GM19351 (cell line): ENCODE results near the gene PHF13.

ENCODE experiments used
- ATAC-seq: cut with Tn5 transposase; IDR thresholded peaks from one replicate; pipeline ENCODE4 v1.9.1; 2021; ENCODE audit warnings: mild to moderate bottlenecking, moderate library complexity; ENCODE audit not compliant: unreplicated experiment

The PHF13 gene

DNA sequence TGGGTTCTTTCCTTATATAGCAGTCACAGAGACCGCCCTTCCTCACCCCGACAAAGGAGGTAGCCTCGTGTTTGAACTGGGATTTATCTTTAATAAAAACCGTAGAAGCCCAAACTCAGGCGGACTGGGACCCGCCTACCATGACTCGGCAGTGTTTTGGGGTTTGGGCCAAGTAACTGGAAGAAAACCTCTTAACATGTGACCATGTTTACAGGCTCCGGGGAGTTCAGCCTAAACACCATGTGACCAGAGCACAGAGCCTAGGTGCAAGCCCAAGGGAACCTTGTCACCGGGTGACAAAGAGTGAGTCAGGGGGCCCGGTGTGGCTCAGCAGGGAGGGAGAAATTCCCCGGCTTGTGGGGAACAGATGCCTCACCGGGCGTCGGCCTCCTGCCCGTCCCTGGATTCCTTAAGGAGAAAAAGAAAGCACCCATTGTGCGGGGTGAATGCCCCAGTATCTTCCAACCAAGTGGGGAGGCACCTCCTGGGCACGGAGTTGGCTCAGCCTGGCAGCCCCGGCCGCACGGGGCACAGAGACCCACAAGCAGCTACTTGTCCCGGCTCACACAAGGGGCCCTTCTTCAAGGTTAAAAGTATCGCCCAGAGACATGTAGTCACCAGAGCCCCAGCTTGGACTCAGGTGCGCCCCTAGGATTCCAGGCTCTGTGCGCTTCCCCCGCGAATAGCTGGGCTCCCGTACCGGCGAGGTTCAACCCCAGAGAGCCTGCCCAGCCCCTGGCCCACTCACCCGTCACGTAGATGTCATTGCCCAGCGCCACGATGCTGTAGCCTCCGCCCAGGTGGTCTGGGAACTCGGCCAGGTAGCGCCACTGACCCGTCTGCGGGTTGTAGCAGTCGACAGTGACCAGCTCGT is 12.2 kb upstream of the PHF13 start:
- peak; percentile 42 for ATAC-seq

DNA sequence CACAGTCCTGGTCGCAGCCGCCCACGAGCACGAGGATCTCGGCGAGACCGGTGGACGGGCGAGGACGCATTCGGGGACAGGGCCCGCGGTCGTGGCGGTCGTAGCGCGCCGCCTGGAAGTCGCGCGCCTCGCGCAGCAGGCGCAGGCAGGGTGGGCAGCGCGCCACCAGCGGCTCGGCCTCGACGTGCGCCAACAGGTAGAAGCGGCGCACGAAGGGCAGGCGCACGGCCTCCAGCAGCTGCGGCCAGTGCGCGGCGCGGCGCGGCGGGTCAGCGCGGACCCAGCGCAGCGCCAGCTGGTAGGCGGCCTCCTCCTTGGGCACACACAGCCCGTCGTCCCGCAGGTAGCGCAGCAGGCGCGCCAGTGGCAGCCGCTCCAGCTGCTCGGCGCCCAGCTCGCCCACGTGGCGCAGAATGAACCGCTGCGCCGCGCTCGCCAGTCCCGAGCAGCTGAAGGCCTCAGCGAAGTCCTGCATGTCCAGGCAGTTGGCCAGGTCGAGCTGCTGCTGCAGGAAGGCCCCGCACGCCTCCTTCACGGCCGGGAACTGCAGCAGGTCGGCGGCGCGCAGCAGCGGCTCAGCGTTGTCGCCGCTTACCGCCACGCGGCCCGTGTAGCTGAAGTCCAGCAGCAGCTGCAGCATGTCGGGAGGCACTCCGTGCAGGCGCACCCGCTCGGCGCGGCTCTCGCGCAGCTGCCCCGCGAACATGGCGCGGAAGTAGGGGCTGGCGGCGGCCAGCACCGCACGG is 11.4 kb upstream of the PHF13 start:
- ATAC-seq, result peak; percentile 26

DNA sequence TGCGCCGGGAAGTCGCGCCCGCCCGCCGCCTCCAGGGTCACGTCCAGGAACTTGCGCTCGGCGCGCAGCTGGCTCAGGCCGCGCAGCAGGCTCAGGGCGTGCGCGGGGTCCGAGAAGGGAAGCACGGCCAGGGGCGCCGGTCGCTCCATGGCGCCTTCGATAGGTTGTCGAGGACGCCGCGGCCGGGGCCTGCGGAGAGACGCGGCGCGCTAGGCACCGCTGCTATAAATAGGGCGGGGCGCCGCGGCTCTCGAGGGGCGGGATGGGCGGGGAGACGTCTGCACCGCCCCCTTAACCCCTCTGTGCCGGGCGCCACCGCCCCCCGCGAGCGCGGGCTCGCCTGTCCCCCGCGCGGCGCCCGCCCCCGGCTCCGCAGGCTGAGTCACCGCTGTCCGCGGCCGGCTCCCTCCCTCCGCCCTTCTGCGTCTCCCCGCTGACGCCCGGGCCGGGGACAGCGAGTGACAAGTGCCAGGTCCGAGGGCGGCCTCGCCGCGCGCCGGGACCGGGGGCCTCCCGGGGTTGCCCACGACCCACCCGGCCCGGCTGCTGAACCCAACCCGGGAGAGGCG is 10.8 kb upstream of the PHF13 start, which contains the start of gene KLHL21:
TSS of gene KLHL21 (minus strand) at position 201 of the 569 bp plus-strand sequence. CDS start at position 149, 52 bp downstream.
- peak; percentile 47 for ATAC-seq

DNA sequence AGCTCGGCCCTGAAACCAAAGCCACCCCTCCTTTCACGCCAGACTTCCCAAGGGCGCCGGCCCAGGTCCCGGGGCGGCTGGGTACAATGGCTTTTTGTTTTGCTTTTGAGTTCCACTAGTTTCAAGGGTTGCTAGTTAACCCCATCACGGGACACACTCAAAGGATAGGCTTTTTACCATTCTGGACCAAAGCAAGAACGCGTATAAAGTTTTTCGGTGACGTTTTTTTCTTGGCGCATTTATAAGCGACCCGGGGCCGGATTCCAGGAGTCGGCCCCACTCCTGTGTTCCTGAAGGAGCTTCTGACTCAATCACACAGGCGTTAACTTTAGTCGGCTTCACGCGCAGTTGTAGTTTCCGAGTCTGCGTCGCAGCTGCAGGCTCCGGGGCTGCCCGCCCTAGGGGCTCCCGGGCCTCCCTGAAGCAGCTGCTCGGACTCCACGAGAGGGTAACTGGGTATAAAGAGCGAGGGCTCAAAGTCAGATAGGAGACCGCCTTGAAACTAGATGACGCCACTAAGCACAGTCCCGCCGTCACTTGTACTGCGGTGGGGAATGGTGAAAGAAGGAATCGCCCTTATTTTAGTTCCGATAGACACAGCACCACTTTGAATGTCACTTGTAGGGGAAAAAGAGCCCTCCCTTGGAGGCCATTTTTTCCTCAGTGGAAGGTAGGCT is 10.2 kb upstream of the PHF13 start:
- ATAC-seq, result peak; percentile 29

DNA sequence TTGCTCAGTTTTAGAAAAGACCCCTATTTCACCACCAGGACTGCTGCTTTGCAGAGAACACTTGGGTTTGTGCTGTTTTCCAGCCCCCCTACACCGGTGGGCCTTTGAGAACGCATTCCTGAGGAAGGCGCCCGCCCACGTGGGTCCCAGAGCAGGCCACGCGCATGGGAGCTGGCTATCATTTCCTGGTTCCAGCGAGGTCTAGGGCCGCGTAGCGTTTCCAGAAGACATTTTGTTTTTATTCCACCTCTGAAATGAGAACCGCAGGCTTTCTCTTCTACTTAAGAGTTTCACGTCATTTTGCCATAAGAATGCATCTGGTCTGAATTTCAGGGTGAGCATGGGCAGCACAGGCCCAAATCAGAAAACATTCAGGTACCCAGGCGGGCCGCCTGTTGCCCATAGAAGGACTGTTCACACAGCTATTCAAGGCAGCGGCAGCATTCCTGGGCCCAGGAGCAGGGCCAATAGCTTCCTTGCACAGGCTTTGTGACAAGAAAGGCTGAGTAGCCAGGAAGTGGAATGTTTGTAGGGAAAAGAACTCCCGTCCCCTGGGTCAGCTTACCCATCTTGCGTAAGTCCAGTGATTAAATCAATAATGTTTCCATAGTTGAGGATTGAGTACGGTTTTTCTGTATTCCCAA is 9.5 kb upstream of the PHF13 start:
- no peak for ATAC-seq

DNA sequence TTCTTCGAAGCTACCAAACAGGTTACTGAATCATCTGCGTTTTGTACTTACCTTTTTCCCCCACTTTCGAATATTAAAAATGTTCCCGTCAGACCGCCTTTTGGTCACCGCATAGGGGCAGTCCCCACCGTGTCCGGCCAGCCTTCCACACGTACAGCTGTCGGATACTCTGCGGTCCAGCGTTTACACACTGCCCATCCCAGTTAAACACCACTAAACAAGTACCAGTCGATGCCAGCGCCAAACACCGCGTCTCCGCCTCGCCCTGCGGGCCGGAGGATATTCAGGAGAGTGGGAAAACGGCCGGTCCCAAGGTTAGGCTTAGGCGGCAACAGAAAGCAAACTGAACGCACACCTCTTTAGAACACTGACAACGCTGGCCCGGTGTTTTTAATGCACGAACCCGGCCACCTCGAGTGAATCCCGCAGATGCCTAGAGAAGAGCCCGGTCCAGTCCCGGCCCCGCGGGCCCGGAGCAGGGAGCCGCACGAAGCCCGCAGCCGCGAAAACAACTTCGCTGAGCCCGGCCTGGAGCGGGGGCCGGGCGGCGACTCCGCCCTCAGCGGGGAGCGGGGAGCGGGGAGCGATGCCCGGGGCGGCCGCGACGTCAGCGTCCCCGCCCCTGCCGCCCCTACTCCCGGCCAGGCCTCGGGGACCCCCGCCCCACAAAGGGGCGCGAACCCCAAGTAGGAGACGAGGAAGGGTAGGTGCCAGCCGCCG is 730 bp upstream of the PHF13 start:
- ATAC-seq, result peak; percentile 33

DNA sequence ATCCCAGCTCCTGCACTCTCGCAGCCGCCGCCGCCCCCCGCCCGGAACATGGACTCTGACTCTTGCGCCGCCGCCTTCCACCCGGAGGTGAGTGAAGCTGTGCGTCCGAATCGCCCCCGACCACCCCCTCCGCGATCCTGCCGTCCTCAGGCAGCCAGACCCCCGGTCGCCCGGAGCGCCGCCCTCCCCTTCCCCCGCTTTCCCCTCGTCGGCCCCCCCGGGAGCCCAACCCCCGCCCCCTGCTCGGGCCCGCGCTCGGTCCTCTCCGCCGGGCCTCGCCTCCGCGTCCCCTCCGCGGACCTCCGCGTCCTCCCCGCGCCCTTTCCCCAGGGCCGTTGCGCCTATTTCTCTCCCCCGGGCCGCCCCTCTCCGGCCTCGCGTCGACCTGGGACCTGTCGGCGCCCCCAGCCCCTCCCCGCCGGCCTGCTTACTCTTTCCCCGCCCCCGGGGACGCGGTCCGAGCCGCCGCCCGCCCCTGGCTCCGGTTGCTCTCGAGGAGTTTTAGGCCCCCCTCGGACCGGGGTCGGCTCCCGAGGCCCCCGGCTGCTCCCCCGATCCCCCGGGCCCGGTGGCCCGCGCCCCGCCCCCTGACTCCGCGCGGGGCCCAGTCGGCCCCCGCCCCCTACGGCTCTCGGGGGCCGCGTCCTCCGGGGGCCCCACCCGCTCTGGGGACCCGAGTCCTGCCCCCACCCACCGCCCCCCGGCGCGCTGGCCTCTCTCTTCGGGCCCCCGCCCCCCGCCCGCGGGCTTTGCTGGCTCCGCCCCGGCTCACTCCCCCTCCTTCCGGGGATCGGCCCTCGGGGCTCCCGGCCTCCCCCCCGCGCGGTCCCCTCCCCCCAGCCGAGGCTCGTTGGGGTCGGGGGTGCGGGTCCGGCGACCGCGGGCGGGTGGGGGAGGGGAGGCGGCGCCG is 743 bp downstream of the PHF13 start:
- no peak for ATAC-seq

DNA sequence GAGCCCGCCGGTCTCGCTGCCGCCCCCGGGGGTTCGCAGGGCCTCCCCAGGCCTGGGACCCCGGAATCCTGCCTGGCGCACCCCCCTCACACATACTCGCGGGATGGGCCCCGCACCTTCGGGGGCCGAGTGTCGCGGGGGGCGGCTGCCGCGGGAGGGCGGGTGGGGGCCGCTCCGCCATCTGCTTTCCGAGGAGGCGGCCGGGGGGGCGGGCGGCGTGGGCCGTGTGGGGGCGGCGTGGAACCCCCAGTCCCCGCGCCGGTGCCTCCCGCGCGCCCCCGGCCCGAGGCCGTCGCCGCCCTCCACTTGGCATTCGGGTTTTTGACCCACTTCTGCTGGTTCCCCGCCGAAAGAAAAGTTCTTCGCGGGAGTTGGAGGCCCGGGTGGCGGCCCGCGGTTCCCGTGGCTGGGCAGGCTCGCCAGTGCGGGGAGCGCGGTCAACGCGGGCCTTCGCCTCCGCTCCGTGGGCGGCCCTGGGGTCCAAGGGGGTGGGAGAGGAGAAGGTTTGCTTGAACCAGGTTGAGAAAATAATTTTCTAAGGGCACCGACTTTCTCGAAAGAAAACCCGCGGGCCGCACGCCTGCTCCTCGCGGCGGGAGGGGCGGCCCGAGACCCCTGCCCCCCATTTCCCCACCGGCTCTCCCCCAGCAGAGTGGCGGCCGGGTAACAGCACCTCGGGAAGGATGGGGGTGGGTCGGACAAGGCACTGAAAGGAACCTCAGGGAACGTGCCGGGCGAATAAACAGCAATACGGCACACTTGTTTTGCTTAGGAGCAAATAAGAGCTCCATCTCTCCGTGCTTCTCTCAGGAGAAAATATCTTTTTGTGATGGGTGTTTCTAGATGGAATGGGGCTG is 1.6 kb downstream of the PHF13 start:
- no peak for ATAC-seq

DNA sequence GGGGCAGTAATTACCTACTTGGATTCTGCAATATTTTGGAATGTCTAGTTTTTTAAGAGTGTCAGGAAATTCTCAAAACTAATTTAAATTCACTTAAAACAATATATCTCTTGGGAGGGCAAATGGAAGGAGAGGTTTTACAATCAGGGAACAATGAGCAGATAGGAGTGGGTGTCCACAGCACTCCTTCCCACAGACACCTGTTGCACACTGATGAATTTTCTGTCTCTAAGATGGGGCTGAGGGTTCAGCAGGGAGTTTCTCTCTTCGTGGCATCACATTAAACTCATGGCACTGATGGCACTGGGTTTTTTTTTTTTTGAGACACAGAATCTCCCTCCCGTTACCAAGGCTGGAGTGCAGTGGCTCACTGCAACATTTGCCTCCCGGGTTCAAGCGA is 5.5 kb downstream of the PHF13 start:
- no peak for ATAC-seq

DNA sequence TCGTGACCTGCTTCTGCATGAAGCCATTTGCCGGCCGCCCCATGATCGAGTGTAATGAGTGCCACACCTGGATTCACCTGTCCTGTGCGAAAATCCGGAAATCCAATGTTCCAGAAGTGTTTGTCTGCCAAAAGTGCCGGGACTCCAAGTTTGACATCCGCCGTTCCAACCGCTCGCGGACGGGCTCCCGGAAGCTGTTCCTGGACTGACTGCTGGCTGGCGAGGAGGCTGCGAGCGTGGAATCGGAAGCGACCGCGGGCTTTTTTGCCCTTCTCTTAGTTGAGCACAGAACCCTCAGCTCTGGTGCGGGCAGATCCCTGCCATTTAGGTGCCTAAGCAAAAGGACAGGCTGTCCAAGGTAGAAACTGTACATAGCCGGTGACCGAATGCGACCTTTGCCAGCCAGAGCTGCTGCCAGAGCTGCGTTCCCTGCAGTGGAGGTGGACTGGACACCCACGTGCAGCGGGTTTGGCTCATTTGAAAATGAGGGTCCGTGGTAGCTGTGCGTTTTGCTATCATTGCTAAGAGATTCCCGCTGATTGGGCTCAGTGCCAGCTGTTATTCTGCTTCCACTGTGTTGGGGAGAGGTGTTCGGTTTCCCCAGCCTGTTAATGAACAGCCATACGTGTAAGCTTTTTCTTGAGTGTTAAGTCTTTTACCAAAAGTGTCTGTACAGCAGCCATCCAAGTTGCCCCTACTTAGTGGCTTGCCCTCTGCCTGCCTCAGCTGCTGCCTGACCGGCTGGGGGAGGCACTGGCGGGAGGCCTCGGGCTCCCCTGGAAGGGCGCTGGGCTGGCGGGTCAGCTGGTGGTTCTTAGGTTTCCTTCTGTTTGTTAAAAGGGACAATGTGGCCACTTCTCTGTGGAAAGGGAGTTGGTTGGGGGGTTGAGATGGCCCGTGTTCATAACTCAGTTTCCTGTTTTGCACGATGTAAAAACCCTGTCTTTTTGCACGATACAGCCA is 8.2 kb downstream of the PHF13 start:
- no peak for ATAC-seq

DNA sequence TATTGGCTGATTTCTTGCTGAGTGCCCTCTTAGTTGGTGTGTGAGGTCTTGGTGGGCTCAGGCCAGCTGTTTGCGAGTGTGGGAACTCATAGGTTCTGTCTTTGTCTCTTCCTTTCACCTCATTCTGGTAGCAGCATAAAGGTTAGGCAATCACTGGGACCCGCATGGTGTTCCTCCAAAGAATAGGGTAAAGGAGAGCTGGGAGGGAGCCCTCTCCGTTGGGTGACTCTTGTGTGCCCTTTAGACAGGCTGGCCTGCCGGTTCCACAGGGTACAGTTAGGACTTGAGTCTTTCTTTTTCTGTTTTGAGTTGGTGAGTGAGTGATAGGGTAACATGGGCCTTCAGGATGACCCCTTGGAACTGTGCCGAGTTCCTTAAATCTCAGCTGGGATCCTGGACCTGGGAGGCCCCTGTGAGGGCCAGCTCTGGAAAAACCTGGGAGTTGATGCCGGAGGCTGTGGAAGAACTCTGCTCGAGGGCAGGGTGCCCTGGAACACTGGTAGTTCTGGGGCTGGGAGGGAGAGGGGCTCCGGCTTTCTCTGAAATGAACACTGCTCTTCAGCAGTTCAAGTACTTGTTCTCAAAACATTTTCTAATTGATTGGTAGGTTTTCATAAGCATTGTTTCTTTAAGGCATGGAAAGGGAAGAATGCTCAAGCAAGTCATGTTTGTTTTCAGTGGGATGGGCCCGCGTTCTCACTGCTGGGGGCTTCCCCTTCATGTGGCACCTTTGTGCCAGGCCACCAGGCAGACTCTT is 9.0 kb downstream of the PHF13 start:
- ATAC-seq, result no peak

DNA sequence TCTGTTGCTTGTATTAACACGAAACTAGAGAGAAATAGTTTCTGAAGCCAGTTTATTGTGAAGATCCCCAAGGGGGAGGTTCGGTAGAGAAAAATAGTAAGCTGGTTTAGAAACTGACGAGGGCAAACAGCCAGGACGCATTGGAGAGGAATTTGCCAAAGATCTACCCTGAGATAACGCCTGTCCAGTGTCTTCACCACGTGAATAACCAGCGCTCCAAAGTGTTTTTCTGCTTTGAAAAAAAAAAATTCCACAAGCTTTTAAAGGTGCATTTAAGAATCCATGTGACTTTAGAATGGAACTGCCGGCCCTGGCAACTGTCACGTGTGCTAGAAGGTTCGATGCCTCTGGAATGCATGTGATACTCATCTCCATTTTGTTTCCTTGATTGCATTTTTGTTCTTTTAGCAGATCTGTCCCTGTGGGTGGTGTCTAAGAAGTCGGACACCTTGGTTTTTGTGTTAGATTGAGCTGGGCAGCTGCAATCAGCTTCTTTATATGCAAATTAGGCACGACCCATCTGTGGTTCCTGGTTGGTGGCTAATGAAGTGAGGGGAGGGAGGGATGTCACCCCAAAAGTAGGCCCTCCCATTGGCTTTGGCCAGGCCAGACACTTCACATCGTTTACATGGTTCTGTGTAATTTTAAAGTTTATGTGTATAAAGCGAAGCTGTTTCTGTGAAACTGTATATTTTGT is 9.9 kb downstream of the PHF13 start:
- ATAC-seq, result no peak

DNA sequence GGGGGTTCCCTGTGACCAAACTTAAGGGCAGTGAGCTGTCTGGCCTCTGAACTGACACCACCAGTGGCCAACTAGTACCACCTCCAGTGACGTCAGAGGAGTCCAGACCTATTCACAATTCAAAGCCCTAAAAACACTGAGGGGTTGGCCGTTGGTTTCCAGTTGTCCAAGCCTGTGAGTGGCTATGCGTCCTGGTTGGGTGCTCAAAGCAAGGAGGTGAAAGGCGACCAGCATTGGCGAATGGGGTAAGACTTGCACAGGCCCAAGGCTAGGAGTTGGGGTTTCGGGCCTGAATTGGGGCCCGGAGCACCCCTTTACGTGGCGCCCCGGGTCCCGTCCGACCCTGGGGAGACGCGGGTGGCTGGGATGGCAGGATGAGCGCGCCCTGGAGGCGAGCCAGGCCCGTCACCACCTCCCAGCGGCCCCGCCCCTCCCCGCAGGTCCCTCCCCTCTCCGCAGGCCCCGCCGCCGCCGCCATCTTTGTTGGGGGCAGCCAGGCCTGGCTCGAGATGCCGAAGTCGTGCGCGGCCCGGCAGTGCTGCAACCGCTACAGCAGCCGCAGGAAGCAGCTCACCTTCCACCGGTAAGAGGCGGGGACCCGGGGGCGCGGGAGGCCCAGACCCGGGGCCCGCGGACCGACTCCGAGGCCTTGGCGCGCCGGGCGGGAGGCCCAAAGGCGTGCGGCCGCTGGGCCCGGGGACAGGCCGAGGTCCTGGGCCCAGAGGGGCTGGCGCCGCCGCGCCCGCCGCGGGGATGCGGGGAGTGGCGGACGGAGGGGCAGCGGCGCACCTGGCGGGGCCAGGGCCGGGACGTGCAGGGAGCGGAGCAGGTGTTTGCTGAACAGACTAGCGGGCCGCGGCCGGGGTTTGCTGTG is 11.4 kb downstream of the PHF13 start, which contains the start of gene THAP3:
TSS of gene THAP3 (plus strand) at position 159 of the 874 bp plus-strand sequence. CDS start at position 510, 351 bp downstream.
- peak; percentile 86 for ATAC-seq

DNA sequence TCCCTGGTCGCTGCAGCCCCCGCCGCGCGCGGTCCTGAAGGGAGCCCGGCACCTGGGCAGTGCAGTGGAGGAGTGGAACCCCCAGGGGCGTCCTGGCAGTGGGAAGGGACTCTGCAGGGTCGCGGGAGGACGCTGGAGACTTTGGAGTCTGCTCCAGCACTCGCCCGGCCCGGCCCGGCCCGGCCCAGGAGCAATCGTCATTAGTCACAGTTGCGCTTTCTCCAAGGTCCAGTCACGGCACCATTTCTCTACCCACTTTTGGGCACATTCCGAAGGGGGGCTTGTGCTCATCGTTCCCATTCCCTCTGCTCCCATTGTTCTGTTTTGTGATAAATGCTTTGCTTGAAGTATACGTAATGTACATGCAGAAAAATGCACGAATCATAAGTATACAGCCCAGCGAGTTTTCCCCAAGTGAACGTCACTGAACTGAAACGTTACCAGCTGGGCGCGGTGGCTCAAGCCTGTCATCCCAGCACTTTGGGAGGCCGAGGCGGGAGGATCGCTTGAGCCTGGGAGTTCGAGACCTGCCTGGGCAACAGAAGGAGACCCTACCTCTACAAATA is 12.1 kb downstream of the PHF13 start:
- no peak for ATAC-seq
